Peyer's patch (tissue), 4 donors: ENCODE measurements around the gene KLHL12. TPM values are rescaled to one million over a fixed set of nuclear protein-coding genes. Genes with fewer than 3 reads are reported as not detected.
"Not testable (repeated sequence)": the region's sequence is repeated elsewhere in the genome, so short reads cannot be mapped to it uniquely, and the experiment has no call there.

Experiments used
- DNase-seq, 3 donors: peaks; one replicate each; pipeline ENCODE4 v3.0.0-alpha.2; 2017 to 2019
- H3K27ac ChIP-seq, 4 donors: fragments of 200-600 bp; sonication (generic); one replicate each; pipeline ENCODE4 v1.5.1; 2016 to 2019
- H3K27me3 ChIP-seq, 2 donors: fragments of 200-600 bp; sonication (generic); one replicate each; pipeline ENCODE4 v1.5.1; 2019
- H3K36me3 ChIP-seq, 3 donors: fragments of 200-600 bp; sonication (generic); one replicate each; pipeline ENCODE4 v1.5.1; 2016 to 2019
- H3K4me1 ChIP-seq, 4 donors: fragments of 200-600 bp; sonication (generic); one replicate each; pipeline ENCODE4 v1.5.1; 2016 to 2019
- H3K4me3 ChIP-seq, 4 donors: fragments of 200-600 bp; sonication (generic); 1 replicate in 3 of 4; 2 replicates in 1 of 4; pipeline ENCODE4 v1.5.1; 2016 to 2019; ENCODE audit warnings: mild to moderate bottlenecking in 1 of 4
- H3K9me3 ChIP-seq, 4 donors: fragments of 200-600 bp; sonication (generic); one replicate each; pipeline ENCODE4 v1.5.1; 2016 to 2019; ENCODE audit warnings: mild to moderate bottlenecking in 1 of 4
- CTCF ChIP-seq, 6 experiments: fragments of 450-650 bp in 4 of 6; fragments of 200-600 bp in 2 of 6; sonication (generic) in 1 of 6; IDR thresholded peaks; one replicate each; pipeline ENCODE4 v1.5.1; 2017 to 2019; ENCODE audit warnings: antibody characterized with exemption in 6 of 6, mild to moderate bottlenecking in 3 of 6, moderate library complexity in 1 of 6
- POLR2A ChIP-seq, 2 donors: fragments of 450-650 bp; IDR thresholded peaks; one replicate each; pipeline ENCODE4 v1.5.1; 2017; ENCODE audit warnings: antibody characterized with exemption in 2 of 2, mild to moderate bottlenecking in 2 of 2, moderate library complexity in 2 of 2
- total RNA-seq, 4 donors: library from RNA; depleted of rRNA; stranded (reverse); fragments of >200 nt; gene quantifications; one replicate each; pipeline ENCODE4 v1.1.0, GENCODE V29; 2016

The KLHL12 gene
- total RNA-seq, 4 donors from 2014 or later: 15.9 to 22.9 (median 18.4) TPM

- Histone ChIP-seq H3K4me1 (peaks cover 0 to 4% (median 0%) of the 10 kb centered on the region in 4 donors), H3K27ac (no peak overlapping the region), H3K27me3 (no peaks in the 10 kb centered on the region), H3K36me3 (peaks cover 0 to 56% (median 0%) of the 10 kb centered on the region in 3 donors), H3K9me3 (no peaks in the 10 kb centered on the region), H3K4me3 (no peak overlapping the region)
- no peak for DNase-seq
- TF ChIP-seq POLR2A (IDR thresholded peaks at IDR 0.05) (no peak), CTCF (IDR thresholded peaks at IDR 0.05) (no peak)
These were observed 7.4 kb downstream of the KLHL12 start for GRCh38 chr1:202919615-202920014.

GRCh38 chr1:202915146-202915545 is 11.9 kb downstream of the KLHL12 start:
- H3K27ac ChIP-seq: no peak overlapping the region
- no peaks in the 10 kb centered on the region for H3K9me3 ChIP-seq
- DNase-seq: no peak
- TF ChIP-seq POLR2A (IDR thresholded peaks at IDR 0.05): no peak
- no peak for TF ChIP-seq CTCF (IDR thresholded peaks at IDR 0.05)
- no peaks in the 10 kb centered on the region for H3K27me3 ChIP-seq
- no peak overlapping the region for H3K4me3 ChIP-seq
- no peaks in the 10 kb centered on the region for H3K4me1 ChIP-seq
- H3K36me3 ChIP-seq: peaks cover 0 to 93% (median 0%) of the 10 kb centered on the region in 3 donors

GRCh38 chr1:202912476-202912875 is 14.6 kb downstream of the KLHL12 start:
- not testable (repeated sequence) for H3K4me3 ChIP-seq, DNase-seq, H3K27ac ChIP-seq, H3K9me3 ChIP-seq, H3K27me3 ChIP-seq, H3K4me1 ChIP-seq
- peaks cover 0 to 97% (median 0%) of the 10 kb centered on the region in 3 donors for H3K36me3 ChIP-seq

- H3K27ac ChIP-seq: no peak overlapping the region
- TF ChIP-seq POLR2A (IDR thresholded peaks at IDR 0.05): no peak
- no peak for TF ChIP-seq CTCF (IDR thresholded peaks at IDR 0.05)
- H3K27me3 ChIP-seq: no peaks in the 10 kb centered on the region
- H3K9me3 ChIP-seq: no peaks in the 10 kb centered on the region
- H3K4me1 ChIP-seq: no peaks in the 10 kb centered on the region
- H3K4me3 ChIP-seq: no peak overlapping the region
- peaks cover 0 to 93% (median 0%) of the 10 kb centered on the region in 3 donors for H3K36me3 ChIP-seq
- DNase-seq: no peak
These were observed 17.5 kb downstream of the KLHL12 start for GRCh38 chr1:202909494-202909893.

GRCh38 chr1:202908998-202909397 is 18.0 kb downstream of the KLHL12 start:
- Histone ChIP-seq H3K4me1 (no peaks in the 10 kb centered on the region), H3K27me3 (no peaks in the 10 kb centered on the region), H3K27ac (no peak overlapping the region), H3K4me3 (no peak overlapping the region), H3K36me3 (peaks cover 0 to 93% (median 0%) of the 10 kb centered on the region in 3 donors), H3K9me3 (no peaks in the 10 kb centered on the region)
- no peak for TF ChIP-seq POLR2A (IDR thresholded peaks at IDR 0.05)
- no peak for TF ChIP-seq CTCF (IDR thresholded peaks at IDR 0.05)
- no peak for DNase-seq

GRCh38 chr1:202905331-202905730 is 21.7 kb downstream of the KLHL12 start:
- no peaks in the 10 kb centered on the region for H3K4me1 ChIP-seq
- H3K36me3 ChIP-seq: peaks cover 0 to 76% (median 0%) of the 10 kb centered on the region in 3 donors

GRCh38 chr1:202903808-202904207 is 23.2 kb downstream of the KLHL12 start:
- peaks cover 0 to 74% (median 0%) of the 10 kb centered on the region in 3 donors for H3K36me3 ChIP-seq
- H3K27ac ChIP-seq, H3K27me3 ChIP-seq, DNase-seq, H3K4me3 ChIP-seq, H3K9me3 ChIP-seq, H3K4me1 ChIP-seq: not testable (repeated sequence)

More at GRCh38 chr1:202905331-202905730, 21.7 kb downstream of the KLHL12 start:
- DNase-seq: no peak
- Histone ChIP-seq H3K27ac (no peak overlapping the region), H3K4me3 (no peak overlapping the region), H3K27me3 (no peaks in the 10 kb centered on the region), H3K9me3 (no peaks in the 10 kb centered on the region)
- TF ChIP-seq POLR2A (IDR thresholded peaks at IDR 0.05) (no peak), CTCF (IDR thresholded peaks at IDR 0.05) (no peak)
